Skeletal muscle cell (primary cell): ENCODE results near the gene BAHCC1.

Source experiments
- DNase-seq: peaks from one replicate; pipeline ENCODE4 v3.0.0-alpha.2; 2010; ENCODE audit warnings: low read depth
- H3K4me3 ChIP-seq: 2 replicates; pipeline ENCODE4 v1.5.1; 2011; ENCODE audit warnings: low read depth, mild to moderate bottlenecking, control low read depth, low read length, moderate library complexity

The BAHCC1 gene

DNA sequence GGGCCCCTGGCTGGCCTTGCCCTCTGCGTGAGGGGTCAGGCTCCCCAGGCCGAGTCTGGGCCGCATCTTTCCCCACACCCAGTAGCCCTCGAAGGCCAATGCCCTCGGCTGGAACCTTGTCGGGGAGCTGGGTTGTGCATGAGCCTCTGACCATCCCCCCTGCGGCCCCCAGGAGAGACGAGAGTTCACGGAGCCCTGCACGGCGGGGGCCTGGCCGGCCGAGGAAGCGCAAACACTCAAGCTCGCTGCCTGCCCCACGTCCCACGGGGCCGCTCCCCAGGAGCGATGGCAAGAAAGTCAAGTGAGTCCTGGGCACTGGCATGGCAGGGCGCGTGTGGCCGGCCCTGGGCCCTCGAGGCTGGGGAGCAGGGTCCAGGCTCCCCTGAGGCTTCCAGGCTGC is 57.3 kb downstream of the BAHCC1 start:
- no peak overlapping the region for H3K4me3 ChIP-seq
- no peak for DNase-seq

DNA sequence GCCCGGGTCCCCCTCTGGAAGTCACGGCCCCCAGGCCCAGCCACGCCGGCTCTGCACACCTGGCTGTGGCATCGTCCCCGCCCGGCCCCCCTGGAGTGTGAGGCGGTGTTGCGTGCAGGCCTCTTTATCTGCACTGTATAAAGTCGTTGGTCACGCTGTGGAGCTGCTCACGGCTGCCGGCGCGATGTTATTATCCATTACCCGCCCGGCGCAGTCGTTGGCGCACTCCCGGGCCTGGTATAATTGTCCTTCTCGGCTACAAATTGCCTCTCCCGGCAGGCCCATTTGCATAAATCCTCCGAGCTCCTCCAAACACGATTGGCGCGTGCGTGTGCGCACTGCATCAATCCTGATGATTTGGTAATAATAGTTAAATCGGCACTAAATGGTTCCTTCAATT is 57.8 kb downstream of the BAHCC1 start:
- no peak for DNase-seq
- no peak overlapping the region for H3K4me3 ChIP-seq

DNA sequence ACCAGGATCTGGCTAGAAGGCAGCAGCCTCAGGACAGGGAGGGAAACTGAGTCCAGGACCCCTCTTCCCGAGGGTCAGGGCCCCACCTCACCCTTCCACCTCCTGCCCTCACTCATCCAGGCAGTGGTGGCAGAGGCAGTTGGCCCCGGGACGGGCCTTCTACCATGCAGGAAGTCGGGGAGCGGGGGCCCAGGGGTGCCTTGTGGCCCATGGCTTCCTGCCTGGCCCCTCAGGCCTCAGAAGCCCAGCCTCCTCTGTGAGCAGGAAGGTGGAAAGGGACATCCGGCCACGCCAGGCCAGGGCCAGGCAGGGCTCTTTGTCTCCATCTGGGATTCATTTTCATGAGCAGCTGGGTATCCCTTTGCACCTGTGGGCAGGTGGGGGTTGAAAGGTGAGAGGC is 58.5 kb downstream of the BAHCC1 start:
- no peak for DNase-seq
- H3K4me3 ChIP-seq, result no peak overlapping the region

- DNase-seq, result no peak
- H3K4me3 ChIP-seq, result no peak overlapping the region
Observed at GRCh38 chr17:81454473-81454872, 59.2 kb downstream of the BAHCC1 start.

- H3K4me3 ChIP-seq, result no peak overlapping the region
- DNase-seq, result no peak
Observed at GRCh38 chr17:81455387-81455786, 60.1 kb downstream of the BAHCC1 start.

- no peak overlapping the region for H3K4me3 ChIP-seq
- DNase-seq, result no peak
Observed at GRCh38 chr17:81456091-81456490, 60.8 kb downstream of the BAHCC1 start.

DNA sequence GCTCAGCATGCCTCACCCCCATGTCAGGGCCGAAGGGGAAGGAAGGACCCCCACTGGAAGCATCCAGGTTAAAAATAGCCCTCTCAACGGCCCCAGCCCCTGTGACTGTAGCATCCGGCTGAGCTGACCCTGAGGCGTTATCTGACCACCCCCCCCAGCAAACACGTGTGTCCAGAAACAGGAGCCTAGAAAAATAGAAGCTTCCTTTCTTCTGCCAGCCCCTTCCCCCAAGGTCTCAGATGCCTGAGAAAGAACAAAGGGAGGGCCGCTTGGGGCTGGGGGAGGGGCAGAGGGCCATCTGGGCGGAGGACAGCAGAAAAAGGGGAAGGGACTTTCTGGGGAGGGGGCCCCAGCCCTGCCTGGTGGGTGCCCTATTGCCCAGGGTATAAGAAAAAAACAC is 61.5 kb downstream of the BAHCC1 start:
- H3K4me3 ChIP-seq, result no peak overlapping the region
- DNase-seq, result no peak

- no peak overlapping the region for H3K4me3 ChIP-seq
- DNase-seq, result no peak
Observed at GRCh38 chr17:81457401-81457800, 62.1 kb downstream of the BAHCC1 start.

DNA sequence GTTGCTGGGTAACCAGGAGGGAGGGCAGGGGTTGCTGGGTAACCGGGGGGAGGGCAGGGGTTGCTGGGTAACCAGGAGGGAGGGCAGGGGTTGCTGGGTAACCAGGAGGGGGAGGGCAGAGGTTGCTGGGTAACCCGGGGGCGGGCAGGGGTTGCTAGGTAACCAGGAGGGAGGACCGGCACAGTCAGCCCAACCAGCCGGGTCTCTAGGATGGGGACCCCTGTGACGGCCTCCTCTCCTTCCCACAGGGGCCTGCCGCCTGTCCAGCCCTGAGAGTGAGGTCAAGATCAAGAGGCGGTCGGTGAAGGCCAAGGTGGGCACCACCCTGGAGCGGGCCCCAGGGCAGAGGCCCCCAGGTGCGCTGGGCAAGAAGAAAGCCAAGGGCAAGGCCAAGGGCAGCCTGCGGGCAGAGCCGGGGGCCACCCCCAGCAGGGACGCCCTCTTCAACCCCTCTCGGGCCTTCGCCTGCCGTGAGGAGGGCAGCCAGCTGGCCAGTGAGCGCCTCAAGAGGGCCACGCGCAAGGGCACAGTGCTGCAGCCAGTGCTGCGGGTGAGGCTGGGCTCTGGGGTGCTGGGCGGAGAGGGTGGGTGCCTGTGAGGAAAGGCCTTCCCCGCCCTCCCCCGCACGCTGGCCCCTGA is 62.8 kb downstream of the BAHCC1 start:
- H3K4me3 ChIP-seq, result no peak overlapping the region
- no peak for DNase-seq

DNA sequence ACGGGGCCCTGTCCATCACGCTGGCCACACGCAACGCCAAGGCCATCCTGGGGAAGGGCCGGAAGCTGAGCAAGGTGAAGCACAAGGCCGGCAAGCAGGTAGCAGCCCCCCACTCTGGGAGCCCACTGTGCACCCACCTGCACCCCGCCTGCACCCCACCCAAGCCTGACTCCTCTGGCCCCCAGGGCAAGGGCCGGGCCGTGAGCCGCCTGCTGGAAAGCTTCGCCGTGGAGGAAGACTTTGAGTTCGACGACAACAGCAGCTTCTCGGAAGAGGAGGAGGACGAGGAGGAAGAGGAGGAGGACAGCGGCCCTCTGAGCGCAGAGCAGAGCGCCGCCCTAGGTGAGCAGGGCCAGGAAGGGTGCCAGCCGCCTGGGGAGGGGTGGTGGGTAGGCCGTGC is 63.4 kb downstream of the BAHCC1 start:
- no peak overlapping the region for H3K4me3 ChIP-seq
- DNase-seq, result no peak

- no peak for DNase-seq
- no peak overlapping the region for H3K4me3 ChIP-seq
Observed at GRCh38 chr17:81459224-81459623, 64.0 kb downstream of the BAHCC1 start.

DNA sequence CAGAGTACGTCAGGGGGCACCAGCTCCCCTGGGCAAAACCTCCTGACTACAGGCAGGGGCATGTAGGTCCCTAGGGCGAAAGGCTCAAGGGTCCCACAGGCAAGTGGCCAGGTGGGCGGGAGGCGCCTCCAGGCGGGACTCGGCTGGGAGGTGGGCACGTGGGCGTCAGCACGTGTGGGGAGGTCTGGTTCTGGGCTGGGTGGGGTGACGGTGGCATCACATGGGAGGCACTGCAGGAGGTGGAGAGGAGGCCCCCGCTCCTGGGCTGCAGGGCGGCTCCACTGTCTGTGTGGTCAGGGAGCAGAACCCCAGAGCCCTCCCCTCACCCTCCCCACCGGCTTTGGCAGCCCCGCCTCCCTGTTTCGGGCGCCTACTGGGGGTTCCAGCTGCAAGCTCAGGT is 64.6 kb downstream of the BAHCC1 start:
- H3K4me3 ChIP-seq, result no peak overlapping the region
- no peak for DNase-seq

DNA sequence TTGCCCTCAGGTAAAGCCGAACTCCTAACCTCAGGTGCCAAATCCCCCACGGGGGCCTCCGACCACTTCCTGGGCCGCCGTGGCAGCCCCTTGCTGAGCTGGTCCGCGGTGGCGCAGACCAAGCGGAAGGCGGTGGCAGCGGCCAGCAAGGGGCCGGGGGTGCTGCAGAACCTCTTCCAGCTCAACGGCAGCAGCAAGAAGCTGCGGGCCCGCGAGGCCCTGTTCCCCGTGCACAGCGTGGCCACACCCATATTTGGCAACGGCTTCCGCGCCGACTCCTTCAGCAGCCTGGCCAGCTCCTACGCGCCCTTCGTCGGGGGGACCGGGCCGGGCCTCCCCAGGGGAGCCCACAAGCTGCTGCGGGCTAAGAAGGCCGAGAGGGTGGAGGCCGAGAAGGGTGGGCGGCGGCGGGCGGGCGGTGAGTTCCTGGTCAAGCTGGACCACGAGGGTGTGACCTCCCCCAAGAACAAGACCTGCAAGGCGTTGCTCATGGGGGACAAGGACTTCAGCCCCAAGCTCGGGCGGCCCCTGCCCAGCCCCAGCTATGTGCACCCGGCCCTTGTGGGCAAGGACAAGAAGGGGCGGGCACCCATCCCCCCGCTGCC is 65.7 kb downstream of the BAHCC1 start:
- no peak overlapping the region for H3K4me3 ChIP-seq
- DNase-seq, result no peak

GRCh38 chr17:81461607-81462500 is 66.6 kb downstream of the BAHCC1 start:
- no peak for DNase-seq
- H3K4me3 ChIP-seq, result no peak overlapping the region

DNA sequence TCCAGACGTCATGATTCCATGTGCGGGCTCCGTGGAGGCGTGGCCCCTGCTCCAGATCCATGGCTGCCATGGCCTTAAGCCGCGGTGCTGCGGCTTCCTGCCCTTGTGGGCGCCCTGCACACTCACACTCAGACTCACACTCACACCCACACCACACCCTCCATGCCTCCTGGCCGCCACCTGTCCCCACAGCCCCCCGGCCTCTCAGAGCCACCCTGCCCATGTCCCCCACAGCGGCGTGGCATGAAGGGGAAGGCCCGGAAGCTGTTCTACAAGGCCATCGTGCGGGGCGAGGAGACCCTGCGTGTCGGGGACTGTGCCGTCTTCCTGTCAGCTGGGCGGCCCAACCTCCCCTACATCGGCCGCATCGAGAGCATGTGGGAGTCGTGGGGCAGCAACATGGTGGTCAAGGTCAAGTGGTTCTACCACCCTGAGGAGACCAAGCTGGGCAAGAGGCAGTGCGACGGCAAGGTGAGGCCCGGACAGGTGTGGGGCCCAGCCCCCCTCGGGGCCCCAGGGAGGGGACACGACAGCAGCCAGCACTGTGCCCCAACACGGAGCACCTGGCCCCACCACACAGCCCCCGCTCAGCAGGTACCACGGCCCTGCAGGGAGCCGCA is 67.4 kb downstream of the BAHCC1 start:
- no peak for DNase-seq
- H3K4me3 ChIP-seq, result no peak overlapping the region

DNA sequence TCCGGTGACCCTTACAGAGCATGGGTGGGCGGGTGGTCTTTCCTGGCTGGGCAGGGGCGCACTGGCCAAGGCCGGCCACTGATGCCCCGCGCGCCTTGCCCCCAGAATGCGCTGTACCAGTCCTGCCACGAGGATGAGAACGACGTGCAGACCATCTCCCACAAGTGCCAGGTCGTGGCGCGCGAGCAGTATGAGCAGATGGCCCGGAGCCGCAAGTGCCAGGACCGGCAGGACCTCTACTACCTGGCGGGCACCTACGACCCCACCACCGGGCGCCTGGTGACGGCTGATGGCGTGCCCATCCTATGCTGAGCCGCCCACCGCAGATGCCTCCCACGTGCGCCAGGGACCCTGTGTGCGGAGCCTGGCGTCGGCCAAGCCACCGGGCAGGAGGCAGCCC is 68.2 kb downstream of the BAHCC1 start:
- DNase-seq, result no peak
- no peak overlapping the region for H3K4me3 ChIP-seq

DNA sequence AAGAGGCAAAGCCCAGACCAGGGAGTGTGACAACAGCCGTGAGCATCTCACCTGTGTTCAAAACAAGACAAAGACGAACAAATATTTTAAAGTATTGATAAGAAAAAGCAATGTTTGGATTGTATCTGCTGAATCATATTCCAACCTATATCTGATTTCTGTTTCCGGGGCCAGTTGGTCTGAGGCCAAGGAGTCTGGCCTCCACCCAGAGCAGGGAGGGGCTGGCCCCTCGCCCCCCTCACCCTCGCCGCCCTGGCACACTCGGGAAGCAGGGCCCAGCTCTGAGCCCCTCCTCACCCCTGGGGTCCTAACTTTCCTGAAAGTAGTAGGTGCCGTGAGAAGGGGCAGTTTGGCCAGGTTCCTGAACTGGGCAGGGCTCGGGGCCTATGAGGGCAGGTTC is 69.3 kb downstream of the BAHCC1 start:
- no peak for DNase-seq
- no peak overlapping the region for H3K4me3 ChIP-seq

DNA sequence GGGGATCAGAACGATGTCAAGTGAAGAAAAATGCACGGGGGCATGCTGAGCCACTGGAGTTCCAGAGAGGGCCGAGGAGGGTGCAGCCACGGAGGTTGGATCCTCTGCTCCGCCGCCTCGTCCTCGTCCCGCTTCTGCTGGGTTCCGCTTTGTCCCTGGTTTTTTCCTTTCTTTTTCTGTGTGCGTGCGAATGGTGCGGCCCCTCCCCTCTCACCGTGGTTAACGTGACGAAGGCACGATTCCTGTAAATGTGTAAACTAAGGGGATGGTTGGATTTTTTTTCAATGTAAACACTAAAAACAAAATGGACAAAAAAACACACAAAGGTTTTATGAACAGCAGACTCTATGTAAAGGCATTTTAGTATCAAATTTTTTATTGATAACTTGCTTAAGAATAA is 70.7 kb downstream of the BAHCC1 start:
- DNase-seq, result no peak
- no peak overlapping the region for H3K4me3 ChIP-seq

DNA sequence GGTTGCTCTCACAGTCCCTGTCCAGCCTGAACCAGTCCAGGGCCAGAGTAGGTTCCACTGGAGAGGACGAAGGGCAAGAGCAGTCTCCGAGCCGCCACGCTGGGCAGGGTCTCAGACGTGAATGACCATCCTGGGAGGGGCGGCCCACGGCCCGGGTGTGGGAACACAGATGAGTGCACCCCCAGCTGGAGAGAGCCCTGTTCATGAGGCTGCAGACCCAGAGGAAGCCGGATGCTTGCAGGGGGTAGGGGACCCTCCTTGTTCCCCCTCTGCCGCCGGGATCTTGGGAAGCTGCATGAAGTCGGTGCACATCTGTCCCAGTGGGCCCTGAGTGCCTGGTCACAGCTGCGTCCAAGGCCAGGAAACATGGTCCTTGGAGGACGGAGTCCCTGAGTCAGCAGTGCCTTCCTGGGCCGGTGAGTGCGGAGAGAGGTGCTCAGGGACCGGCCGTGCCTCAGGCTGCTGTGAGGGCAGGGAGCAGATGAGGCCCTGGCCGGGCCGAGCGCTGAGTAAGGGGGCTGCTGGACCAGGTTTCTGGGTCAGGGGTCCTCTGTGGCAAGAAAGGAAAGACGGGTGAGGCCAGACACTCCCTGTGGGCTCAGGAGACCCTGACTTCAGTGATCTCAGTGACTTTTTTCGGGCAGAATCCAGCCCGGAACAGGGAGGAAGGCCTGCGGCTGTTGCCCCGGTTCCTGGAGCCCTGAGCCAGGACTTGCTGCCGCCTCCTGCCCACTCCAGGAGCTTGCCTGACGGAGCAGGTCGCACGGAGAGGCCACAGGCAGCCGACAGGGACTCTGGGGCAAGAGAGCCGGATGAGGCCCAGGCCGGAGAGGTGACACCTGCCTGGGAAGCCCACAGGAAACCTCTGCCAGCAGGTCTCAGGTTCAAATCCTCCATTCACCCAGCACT is 71.6 kb downstream of the BAHCC1 start:
- no peak for DNase-seq
- H3K4me3 ChIP-seq, result no peak overlapping the region
